HUES48 (cell line): Measurements from ENCODE around the gene CACNA1H.

ENCODE experiments used
- H3K27ac ChIP-seq: one replicate; pipeline ENCODE4 v1.7.0; 2013; ENCODE audit warnings: low read depth, low read length, inconsistent platforms
- H3K27me3 ChIP-seq: 2 replicates; pipeline ENCODE4 v1.6.1; 2013; ENCODE audit warnings: mild to moderate bottlenecking, low read length; ENCODE audit not compliant: control insufficient read depth, insufficient read depth
- H3K36me3 ChIP-seq: 2 replicates; pipeline ENCODE4 v1.6.1; 2013; ENCODE audit warnings: low read length; ENCODE audit not compliant: control insufficient read depth, insufficient read depth
- H3K4me1 ChIP-seq: 2 replicates; pipeline ENCODE4 v1.6.1; 2013; ENCODE audit warnings: mild to moderate bottlenecking, low read length; ENCODE audit not compliant: control insufficient read depth, insufficient read depth
- H3K4me3 ChIP-seq: 2 replicates; pipeline ENCODE4 v1.5.1; 2013; ENCODE audit warnings: mild to moderate bottlenecking, low read depth, low read length
- H3K9ac ChIP-seq: 2 replicates; pipeline ENCODE4 v1.6.1; 2013; ENCODE audit warnings: mild to moderate bottlenecking, low read depth, low read length, moderate library complexity
- H3K9me3 ChIP-seq: 2 replicates; pipeline ENCODE4 v1.6.1; 2013; ENCODE audit warnings: low read length; ENCODE audit not compliant: control insufficient read depth, insufficient read depth

Gene CACNA1H

GRCh38 chr16:1159325-1159972, 6.5 kb downstream of the CACNA1H start:
- Histone ChIP-seq H3K4me1 (peaks cover 5% of the 10 kb centered on the region; the same call in 1 of the 2 replicates), H3K9me3 (no peaks in the 10 kb centered on the region), H3K36me3 (peaks cover 5% of the 10 kb centered on the region; the same call in 1 of the 2 replicates), H3K4me3 (no peak overlapping the region), H3K27me3 (no peaks in the 10 kb centered on the region), H3K9ac (no peak overlapping the region), H3K27ac (no peak overlapping the region)

- Histone ChIP-seq H3K36me3 (peaks cover 5% of the 10 kb centered on the region; the same call in 1 of the 2 replicates), H3K27ac (no peak overlapping the region), H3K4me1 (peaks cover 3% of the 10 kb centered on the region; the same call in 1 of the 2 replicates), H3K27me3 (no peaks in the 10 kb centered on the region), H3K9me3 (no peaks in the 10 kb centered on the region), H3K4me3 (no peak overlapping the region), H3K9ac (no peak overlapping the region)
Measured at GRCh38 chr16:1159973-1160772, 7.3 kb downstream of the CACNA1H start.

GRCh38 chr16:1160773-1161348, 8.0 kb downstream of the CACNA1H start:
- Histone ChIP-seq H3K4me1 (peaks cover 3% of the 10 kb centered on the region; the same call in 1 of the 2 replicates), H3K27me3 (no peaks in the 10 kb centered on the region), H3K9ac (no peak overlapping the region), H3K9me3 (no peaks in the 10 kb centered on the region), H3K27ac (no peak overlapping the region), H3K36me3 (peaks cover 5% of the 10 kb centered on the region; the same call in 1 of the 2 replicates), H3K4me3 (no peak overlapping the region)

GRCh38 chr16:1162701-1163566, 10.0 kb downstream of the CACNA1H start:
- H3K27me3 ChIP-seq: no peaks in the 10 kb centered on the region
- H3K9me3 ChIP-seq: no peaks in the 10 kb centered on the region
- H3K27ac ChIP-seq: no peak overlapping the region
- no peak overlapping the region for H3K9ac ChIP-seq
- H3K4me3 ChIP-seq: no peak overlapping the region
- H3K36me3 ChIP-seq: peaks cover 5% of the 10 kb centered on the region; the same call in 1 of the 2 replicates
- peaks cover 3% of the 10 kb centered on the region; the same call in 1 of the 2 replicates for H3K4me1 ChIP-seq

- Histone ChIP-seq H3K4me3 (no peak overlapping the region), H3K27ac (no peak overlapping the region), H3K36me3 (peaks cover 5% of the 10 kb centered on the region; the same call in 1 of the 2 replicates), H3K9me3 (no peaks in the 10 kb centered on the region), H3K9ac (no peak overlapping the region), H3K4me1 (peaks cover 3% of the 10 kb centered on the region; the same call in 1 of the 2 replicates), H3K27me3 (no peaks in the 10 kb centered on the region)
Measured at GRCh38 chr16:1163567-1164055, 10.7 kb downstream of the CACNA1H start.

GRCh38 chr16:1164382-1164781, 11.5 kb downstream of the CACNA1H start:
- Histone ChIP-seq H3K4me1 (peaks cover 3% of the 10 kb centered on the region; the same call in 1 of the 2 replicates), H3K27me3 (no peaks in the 10 kb centered on the region), H3K27ac (no peak overlapping the region), H3K4me3 (no peak overlapping the region), H3K36me3 (peaks cover 5% of the 10 kb centered on the region; the same call in 1 of the 2 replicates), H3K9me3 (no peaks in the 10 kb centered on the region), H3K9ac (no peak overlapping the region)

- H3K27me3 ChIP-seq: no peaks in the 10 kb centered on the region
Measured at GRCh38 chr16:1164975-1165374, 12.1 kb downstream of the CACNA1H start.

GRCh38 chr16:1165511-1165910, 12.6 kb downstream of the CACNA1H start:
- H3K27ac ChIP-seq: no peak overlapping the region
- H3K9me3 ChIP-seq: no peaks in the 10 kb centered on the region
- no peak overlapping the region for H3K4me3 ChIP-seq
- H3K27me3 ChIP-seq: no peaks in the 10 kb centered on the region
- peaks cover 3% of the 10 kb centered on the region; the same call in 1 of the 2 replicates for H3K36me3 ChIP-seq
- no peak overlapping the region for H3K9ac ChIP-seq
- no peaks in the 10 kb centered on the region for H3K4me1 ChIP-seq

More at GRCh38 chr16:1164975-1165374, 12.1 kb downstream of the CACNA1H start:
- Histone ChIP-seq H3K4me3 (no peak overlapping the region), H3K9me3 (no peaks in the 10 kb centered on the region), H3K27ac (no peak overlapping the region), H3K36me3 (peaks cover 4% of the 10 kb centered on the region; the same call in 1 of the 2 replicates), H3K4me1 (no peaks in the 10 kb centered on the region; the same call in 1 of the 2 replicates), H3K9ac (no peak overlapping the region)

- no peaks in the 10 kb centered on the region for H3K36me3 ChIP-seq
- no peak overlapping the region for H3K27ac ChIP-seq
- H3K9ac ChIP-seq: no peak overlapping the region
- no peak overlapping the region for H3K4me3 ChIP-seq
- H3K9me3 ChIP-seq: no peaks in the 10 kb centered on the region
- H3K4me1 ChIP-seq: no peaks in the 10 kb centered on the region
- no peaks in the 10 kb centered on the region for H3K27me3 ChIP-seq
Measured at GRCh38 chr16:1167276-1168107, 14.6 kb downstream of the CACNA1H start.
